HG03159 (cell line): ENCODE data around the gene ABCC10.
"Not testable (repeated sequence)": the region's sequence is repeated elsewhere in the genome, so short reads cannot be mapped to it uniquely, and the experiment has no call there.

Experiments
- ATAC-seq: cut with Tn5 transposase; IDR thresholded peaks from one replicate; pipeline ENCODE4 v1.9.1; 2021; ENCODE audit warnings: mild to moderate bottlenecking, moderate library complexity; ENCODE audit not compliant: unreplicated experiment

The ABCC10 gene

DNA sequence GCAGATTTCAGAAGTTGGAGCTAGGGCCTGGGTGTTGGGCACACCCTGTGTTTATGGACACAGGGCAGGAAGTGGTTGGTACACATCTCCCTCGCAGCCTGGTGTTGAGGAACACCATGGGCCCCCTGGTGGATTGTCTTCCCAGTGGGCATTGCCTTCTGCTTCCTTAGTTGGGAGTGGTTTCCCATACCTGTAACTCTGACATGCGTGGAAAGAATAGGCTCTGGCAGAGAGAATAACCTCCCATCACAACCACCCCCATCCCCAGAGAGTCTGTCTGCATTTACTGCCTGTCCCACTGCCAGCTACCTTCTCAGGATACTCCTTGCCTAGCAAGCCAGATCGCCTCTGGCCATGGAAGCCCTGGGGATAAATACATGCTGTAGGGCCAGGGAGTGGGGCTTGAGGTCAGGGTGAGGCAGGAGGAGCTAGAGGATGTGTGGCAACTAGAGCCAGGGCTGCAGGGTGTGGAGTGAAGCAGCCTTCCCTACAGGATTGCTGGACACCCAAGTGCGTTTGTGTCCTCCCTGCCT, 68.1 kb downstream of the ABCC10 start:
- no peak for ATAC-seq

DNA sequence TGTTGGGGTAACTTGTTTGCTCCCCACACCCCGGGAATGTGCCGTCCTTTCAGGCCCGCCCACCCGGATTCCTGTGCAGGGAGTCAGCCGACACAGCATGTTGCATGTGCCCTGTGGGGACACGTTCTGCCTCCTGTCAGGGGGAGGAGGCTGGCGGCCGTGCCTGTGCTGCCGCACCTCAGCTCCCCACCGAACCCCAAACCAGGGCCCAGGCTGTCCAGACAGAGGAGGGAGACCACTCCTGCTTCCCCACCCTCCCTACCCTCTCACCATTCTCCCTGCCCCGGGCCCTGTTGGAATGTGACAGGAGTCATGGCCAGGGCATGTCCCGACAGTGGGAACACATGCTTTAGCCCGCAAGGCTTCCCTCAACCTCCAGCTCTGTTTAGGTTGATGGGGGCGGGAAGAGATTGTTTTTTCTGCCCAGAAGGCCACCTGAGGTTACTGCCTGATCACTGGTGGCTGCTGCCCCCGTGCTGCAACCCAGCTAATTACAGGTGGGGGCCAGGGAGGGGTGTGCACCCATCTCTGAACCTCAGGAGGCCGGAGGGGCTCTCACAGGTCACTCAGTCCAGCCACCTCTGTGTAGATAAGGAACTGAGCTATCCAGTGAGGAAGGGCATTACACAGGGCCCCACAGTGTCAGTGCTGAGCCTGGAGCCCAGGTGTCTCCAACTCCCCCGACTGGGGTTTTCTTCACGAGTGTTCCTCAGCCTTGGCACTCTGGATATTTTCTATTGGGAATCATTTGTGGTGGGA, 69.2 kb downstream of the ABCC10 start:
- no peak for ATAC-seq

DNA sequence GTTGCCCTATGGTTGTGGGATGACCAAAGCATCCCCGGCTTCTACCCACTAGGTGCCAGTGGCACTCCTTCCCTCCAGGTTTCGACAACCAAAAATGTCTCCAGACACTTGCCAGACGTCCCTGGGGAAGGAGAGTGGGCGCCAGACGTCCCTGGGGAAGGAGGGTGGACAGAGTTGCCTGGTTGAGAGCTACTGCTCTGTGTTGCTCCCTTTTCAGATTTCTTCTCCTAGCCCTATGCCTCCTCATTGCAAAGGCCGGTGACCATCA, 69.7 kb downstream of the ABCC10 start:
- no peak for ATAC-seq

DNA sequence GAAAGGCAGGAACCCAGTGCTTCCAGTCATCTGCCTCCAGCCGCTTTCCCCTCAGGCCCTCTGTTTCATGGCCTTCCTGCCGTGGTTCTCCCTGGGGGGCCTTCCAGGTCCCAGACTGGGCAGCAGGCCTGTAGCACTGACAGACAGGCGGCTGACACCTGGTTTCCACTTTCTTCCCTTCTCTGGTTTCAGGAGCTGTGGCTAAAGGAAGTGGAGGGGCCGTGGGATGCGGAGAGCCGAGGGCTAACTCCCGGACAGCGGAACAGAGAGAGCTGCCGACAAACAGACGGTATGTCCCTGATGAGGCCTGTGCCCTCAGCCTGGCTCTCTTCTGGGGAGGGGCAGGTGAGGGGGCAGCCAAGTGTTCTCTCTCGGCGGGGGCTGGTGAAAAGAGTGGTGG, 70.3 kb downstream of the ABCC10 start:
- ATAC-seq: no peak

DNA sequence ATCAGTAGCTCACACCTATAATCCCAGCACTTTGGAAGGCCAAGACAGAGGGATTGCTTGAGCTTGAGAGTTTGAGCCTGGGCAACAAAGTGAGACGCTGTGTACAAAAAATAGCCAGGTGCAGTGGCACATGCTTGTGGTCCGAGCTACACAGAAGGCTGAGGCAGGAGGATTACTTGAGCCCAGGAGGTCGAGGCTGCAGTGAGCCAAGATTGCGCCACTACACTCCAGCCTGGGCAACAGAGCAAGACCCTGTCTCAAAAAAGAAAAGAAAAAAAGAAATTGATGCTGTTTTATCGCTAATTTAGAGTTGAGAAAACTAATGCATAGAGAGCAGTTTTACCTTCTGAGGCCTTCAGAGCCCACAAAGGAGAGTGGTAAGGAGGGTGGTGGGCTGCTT, 71.0 kb downstream of the ABCC10 start:
- ATAC-seq: not testable (repeated sequence)

DNA sequence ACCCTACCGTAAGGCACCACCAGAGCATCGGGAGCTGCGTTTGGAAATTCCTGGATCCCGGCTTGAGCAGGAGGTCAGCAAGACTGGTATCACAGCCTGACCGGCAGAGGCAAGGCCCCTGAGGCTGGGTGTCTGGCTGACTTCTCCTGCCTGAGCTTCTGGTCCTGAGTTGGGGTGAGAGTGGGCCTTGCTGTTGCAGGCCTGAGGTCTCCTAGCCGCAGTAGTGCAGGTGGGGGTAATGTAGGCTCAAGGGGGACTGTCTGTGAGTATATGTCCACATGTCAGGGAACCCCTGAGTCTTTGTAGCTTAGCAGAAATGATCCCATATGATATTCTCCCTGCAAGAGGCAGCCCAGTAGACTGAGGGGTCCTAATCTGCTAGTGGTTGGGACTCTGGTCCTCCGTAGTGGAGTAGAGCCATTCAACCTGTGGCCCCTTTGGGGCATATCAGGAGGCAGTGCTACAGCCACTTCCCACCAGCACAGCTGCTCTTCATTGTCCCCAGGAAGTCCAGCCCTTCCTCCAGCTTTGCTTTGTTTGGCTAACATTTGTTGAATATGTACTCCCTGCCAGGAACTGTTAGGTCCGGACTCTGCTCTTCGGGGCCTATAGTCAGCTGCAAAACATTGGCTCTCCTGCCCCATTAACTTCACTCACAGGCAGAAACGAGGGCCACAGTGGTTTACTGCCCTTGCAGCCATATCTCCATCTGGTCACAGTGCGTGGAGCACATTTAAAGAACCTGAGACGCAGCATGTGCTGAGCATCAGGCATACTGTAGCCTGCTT, 71.9 kb downstream of the ABCC10 start:
- no peak for ATAC-seq
